ENCODE measurements around the gene C5orf58.
"Not testable (repeated sequence)": the region's sequence is repeated elsewhere in the genome, so short reads cannot be mapped to it uniquely, and the experiment has no call there.

C5orf58 gene

DNA sequence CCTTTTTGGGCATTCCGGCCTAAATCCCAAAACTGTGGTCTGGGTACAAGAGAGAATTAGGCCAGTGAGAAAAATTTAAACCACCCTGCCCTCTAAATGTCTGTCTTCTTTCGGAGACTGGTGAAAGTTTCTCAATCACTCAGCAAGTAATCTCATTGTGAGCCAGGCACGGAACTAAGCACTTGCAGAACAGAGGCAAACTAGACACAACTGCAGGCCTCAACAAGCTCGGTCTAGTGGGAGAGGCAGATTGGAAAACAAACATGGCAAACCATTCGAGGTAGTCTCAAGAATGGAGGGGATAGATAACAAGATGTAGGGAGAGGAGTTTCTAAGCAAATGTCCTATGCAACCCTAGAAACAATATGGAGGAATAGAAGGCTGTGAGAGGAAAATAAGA lies 8.9 kb upstream of the C5orf58 start:
- no peak for DNase-seq

GRCh38 chr5:170225326-170226128 lies 7.3 kb upstream of the C5orf58 start:
- peak; percentile 54 for DNase-seq

DNA sequence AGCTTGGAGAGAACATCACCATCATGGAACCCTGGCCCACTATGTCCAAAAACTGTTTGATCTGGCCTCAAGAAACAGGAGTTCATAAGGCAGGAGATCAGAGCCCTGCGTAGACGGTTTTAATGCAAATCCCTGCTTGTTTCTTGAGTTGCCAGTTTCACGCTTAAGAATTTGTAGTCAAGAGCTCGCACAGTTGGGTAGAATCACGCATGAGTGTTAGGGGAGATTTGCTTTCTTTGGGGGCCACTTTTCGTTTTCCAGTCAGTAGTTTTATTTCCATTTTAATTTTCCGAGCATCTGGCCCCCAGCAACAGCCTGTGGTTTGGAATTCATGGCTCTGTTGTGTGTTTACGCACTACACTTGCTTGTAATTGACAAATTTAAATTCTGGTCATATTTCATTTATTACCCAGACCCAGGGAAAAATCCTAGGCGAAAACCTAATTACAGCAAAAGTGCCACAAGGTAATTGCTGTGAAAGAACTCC lies 6.6 kb upstream of the C5orf58 start:
- no peak for DNase-seq

DNA sequence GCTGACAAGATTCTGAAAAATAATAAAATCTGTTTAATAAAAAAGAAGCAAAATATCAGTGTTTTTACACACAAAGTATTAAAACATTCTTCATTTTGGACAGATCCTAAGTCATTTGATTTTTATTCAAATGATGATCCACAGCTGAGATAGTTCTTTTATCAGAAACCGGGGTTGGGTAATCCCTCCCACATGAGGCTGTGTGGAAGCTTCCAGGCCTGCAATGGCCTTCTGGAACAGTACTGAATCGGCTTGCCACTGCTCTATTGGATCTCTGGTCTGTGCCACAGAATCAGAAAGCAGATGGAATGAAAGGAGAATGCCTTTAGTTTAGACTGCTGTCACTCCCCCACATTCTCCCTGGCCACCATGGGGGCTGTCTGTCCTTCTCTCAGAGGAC lies 6.1 kb upstream of the C5orf58 start:
- DNase-seq: no peak

DNA sequence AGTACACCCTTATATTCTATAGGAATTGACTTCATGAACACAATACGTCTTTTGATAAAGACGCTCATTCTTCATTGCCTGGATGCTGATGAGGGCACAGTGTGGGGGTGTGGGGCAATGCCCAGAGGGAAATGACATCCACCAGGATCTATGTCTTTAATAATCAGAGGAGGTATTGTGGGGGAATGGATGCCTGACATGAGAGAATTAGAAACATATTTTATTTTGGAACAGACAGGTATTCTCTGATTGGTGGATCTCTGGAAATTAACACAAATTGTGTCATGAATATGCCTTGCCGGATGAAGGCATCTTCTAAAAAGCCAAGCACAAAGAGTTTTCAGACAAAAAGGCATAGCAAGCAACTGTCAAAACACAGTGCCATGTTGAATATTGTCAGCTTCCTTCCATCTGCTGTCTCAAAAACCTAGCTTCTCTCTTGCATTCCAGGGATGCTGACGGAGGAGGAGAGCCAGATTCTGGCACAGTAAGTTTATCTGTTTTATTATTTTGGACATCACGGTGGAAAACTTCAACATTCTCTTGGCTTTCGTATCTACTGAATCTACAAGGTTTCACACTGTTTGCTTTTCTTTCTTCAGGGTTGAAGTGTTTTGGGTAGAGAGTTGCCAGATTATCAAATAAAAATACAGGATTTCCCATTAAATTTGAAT lies 3.9 kb upstream of the C5orf58 start:
- DNase-seq: no peak

DNA sequence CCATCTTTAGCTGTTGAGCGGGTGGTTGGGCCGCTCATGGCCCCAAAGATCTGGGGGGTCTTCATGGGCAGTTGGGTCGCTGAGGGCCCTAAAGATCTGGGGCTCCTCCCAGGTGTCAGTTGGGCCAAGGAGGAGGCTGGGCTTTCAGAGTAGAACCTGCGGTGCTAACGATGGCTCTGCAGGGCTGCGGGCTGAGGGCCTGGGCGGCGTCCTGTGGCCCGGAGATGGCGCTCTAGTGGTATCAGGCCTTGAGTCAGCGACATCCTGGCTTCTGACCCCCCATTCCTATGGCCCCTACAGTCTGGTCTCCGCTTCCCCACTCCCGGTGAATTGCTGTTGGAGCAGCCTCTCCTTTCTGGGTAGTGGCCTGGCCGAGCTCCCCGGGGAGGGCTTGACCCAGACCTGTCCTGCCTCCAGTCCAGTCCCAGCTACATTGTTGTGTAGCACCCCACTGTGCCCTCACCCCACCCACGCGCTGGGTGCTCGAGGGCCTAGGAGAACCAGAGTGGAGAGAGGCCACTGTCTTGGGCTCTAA lies 640 bp downstream of the C5orf58 start:
- no peak for DNase-seq

DNA sequence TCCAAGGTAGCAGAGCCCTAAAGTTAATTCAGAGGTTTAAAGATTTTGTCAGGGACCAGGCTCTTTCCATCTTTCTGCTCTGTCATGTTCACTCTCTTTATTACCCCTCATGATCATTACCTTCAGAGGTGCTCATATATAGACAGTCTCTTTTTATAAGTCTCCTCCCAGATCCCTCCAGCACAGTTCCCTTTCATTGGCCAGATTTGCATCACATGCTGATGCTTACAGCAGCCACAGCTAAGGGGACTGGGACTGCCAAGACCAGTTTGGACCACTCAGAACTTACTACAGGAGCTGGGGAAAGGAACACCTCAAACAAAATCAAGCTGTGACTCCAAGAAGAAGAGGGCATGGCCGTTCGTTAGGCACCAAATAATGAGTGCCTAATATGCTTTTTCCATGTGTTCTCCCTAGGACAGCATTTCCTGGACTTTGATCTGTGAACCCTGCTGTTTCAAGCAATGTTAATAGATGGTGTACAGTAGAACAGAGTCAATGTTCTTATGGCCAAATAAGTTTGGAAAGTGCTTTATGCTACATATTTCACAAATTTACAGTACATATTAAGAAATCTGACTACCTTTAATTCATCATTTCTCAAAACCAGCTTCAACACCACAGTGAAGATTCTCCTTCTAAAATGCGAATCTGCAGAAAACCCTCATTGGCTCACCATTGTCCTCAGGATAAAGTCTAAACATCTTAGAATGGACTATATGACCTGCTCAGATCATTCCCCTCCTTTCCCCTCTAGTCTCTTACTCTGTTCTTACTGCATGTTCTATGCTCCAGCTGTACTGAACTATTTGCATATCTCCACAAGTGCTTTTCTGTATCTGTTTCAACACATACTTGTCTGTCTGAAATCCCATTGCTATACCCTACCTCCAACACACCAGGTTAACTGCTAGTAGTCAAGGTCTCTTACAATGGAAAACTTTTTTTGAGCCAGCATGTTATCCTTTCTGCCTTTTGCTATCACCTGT lies 3.4 kb downstream of the C5orf58 start:
- DNase-seq: no peak

- no peak for DNase-seq
Measured at GRCh38 chr5:170238456-170239196, 5.8 kb downstream of the C5orf58 start.

GRCh38 chr5:170245436-170245835 lies 12.7 kb downstream of the C5orf58 start:
- DNase-seq: not testable (repeated sequence)

DNA sequence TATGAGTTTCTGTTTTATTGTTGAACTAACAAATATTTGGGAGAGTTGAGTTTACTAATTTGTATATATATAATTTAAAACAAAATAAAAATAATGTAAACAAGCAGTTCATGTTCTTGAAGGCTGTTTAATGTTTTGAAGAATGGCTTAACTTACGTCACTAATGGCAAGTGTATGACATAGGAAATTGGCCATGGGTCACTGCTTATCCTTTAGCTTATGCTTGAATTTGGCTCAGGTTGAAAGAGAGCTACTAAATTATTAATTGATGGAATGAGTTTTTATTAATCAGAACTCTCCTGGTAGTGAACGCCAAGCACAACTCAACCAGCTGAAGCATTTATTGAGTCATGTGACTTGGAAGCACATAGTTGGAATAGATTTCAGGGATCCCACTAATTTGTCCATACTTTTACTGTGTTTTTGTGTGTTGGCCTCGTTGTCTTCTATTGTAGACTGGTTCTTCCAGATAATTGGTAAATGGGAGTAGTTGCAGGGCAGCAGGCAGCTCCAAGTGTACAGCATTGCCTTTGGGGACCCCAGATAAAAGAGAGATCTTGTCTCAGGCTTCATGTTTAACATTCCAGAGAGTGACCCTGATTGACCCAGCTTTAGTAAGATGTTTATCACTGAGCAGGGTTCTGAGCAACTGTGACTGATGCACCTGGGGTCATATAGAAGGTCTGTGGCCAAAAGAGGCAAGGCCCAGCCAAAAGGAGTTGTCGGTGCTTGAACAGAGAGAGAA lies 13.5 kb downstream of the C5orf58 start:
- DNase-seq: no peak

GRCh38 chr5:170247363-170247762 lies 14.6 kb downstream of the C5orf58 start:
- DNase-seq: no peak

- no peak for DNase-seq
Measured at GRCh38 chr5:170248172-170248930, 15.6 kb downstream of the C5orf58 start.

GRCh38 chr5:170248931-170249227 lies 16.1 kb downstream of the C5orf58 start:
- not testable (repeated sequence) for DNase-seq

DNA sequence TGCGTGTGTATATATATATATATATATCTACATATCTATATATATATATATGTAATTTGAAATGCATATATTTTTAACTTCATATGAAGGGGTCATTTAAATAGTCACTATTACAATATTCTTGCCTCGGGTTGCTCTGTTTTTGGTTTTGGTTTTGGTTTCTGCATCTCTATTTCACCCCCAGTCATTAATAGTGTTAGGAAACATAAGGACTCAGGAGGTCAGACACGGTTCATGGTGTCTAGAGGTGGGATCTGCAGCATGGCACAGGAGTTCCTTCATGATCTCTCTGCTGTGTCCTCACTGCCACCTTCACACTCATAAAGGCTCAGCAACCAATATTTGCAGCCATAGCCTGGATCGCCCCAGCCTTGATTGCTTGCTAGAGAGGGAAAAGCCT lies 16.6 kb downstream of the C5orf58 start:
- no peak for DNase-seq

- DNase-seq: no peak
Measured at GRCh38 chr5:170250810-170251317, 18.1 kb downstream of the C5orf58 start.

DNA sequence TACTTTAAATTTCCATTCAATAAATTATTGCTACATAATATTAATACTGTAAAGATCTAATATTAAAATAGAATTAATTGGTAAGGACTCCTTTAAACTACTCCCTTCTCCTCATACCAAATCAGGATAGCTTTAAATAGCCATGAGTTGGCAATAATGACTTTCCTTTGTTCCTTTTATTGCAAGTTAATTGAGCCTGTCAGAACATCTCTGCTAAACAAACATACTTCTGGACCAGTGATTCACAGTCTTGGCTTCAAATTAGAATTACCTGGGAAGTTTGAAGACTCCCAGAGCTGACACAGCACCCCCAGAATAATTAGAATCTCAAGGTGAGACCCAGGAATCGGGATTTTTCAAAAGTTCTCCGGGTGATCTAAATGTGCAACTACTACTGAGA lies 18.7 kb downstream of the C5orf58 start:
- DNase-seq: no peak

- DNase-seq: no peak
Measured at GRCh38 chr5:170252109-170252508, 19.3 kb downstream of the C5orf58 start.

- DNase-seq: no peak
Measured at GRCh38 chr5:170252720-170253350, 20.1 kb downstream of the C5orf58 start.

- no peak for DNase-seq
Measured at GRCh38 chr5:170254056-170254455, 21.3 kb downstream of the C5orf58 start.
